ENCODE results near the gene MRPL10. TPM values are rescaled to one million over a fixed set of nuclear protein-coding genes. Genes with fewer than 3 reads are reported as not detected.

The MRPL10 gene
- 105 and 111 TPM in 2 replicates for polyA plus RNA-seq (2014; cell fraction: cytosol; rRNA removed)
- polyA plus RNA-seq (2014; cell fraction: nucleus; rRNA removed), result 41.8 and 54.8 TPM in 2 replicates

GRCh38 chr17:47831003-47831933, at the start of gene MRPL10, which contains the start of gene LRRC46:
Gene MRPL10 (minus strand): TSS chr17:47831541. CDS start chr17:47831511, 30 bp downstream.
Gene LRRC46 (plus strand): TSS chr17:47831670. CDS start chr17:47831990, 320 bp downstream.
- peak; percentile 95 for DNase-seq (ENCODE audit: low spot score)

DNA sequence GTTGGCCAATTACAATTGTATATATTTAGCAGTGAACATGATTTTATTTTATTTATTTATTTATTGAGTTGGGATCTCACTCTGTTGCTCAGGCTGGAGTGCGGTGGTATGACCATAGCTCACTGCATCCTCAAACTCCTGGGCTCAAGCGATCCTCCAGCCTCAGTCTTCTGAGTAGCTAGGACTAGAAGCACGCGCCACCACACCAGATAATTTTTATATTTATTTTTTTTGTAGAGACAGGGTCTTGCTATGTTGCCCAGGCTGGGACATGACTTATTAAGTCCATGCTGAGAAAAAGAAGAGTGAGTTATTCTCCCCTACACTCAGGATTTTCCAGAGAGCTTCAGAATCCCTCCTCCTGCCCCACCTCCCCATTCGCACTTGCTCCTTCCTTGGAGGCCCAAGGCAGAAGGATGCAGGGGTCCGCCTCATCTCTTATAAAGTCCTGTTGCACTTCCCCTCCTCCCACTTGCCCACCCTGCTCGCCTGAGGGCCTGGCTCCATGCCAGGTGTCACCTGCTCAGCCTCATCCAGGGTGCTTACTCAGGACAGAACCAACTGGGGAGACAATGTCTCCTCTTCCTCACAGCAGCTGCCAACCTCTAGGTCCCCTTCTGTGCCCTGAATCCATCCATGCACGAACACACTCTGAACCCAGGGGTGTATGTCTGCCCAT, 48.6 kb upstream of the MRPL10 start:
- no peak for DNase-seq (ENCODE audit: low spot score)

- no peak for DNase-seq (ENCODE audit: low spot score)
Measured at GRCh38 chr17:47879028-47879585, 47.8 kb upstream of the MRPL10 start.

GRCh38 chr17:47878203-47879027, 47.1 kb upstream of the MRPL10 start:
- DNase-seq (ENCODE audit: low spot score), result no peak

- DNase-seq (ENCODE audit: low spot score), result no peak
Measured at GRCh38 chr17:47877368-47878034, 46.2 kb upstream of the MRPL10 start.

GRCh38 chr17:47875011-47875985, 44.0 kb upstream of the MRPL10 start:
- no peak for DNase-seq (ENCODE audit: low spot score)

DNA sequence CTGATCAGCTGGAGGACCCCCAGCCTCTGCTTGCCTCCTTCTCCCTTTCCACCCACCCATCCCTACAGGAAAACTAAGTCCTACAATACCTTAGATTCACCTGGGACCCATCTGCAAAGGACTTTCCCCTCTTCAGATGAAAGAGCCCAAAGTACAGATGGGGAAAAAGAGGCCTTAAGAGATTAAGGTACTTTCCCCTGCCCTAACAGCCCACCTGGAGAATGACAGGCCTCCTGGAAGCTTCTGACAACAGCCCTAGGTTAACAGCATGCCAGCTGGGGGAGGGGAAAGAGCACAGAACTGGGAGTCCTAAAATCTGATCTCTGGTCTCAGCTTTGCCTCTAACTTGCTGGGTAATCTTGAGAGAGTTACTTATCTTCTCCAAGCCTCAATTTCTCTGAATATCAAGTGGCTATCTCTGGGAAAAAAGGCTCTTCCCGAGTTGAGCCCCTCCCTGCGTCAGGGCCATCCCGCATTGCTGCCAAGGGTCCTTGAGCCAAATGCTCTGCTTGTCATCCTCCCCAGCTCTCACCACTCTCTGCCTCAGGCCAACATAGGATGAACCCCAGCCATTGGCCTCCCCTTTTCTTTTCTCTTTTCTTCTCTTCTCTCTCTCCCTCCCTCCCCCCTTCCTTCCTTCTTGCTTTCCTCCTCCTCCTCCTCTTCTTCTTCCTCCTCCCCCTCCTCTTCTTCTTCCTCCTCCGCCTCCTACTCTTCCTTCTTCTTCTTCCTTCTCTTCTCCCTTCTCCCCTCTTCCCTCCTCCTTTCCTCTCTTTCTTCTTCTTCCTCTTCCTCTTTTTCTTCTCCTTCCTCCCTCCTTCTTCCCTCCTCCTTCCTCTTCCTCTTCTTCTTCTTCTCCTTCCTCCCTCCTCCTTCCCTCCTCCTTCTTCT, 42.1 kb upstream of the MRPL10 start:
- DNase-seq (ENCODE audit: low spot score), result no peak

DNA sequence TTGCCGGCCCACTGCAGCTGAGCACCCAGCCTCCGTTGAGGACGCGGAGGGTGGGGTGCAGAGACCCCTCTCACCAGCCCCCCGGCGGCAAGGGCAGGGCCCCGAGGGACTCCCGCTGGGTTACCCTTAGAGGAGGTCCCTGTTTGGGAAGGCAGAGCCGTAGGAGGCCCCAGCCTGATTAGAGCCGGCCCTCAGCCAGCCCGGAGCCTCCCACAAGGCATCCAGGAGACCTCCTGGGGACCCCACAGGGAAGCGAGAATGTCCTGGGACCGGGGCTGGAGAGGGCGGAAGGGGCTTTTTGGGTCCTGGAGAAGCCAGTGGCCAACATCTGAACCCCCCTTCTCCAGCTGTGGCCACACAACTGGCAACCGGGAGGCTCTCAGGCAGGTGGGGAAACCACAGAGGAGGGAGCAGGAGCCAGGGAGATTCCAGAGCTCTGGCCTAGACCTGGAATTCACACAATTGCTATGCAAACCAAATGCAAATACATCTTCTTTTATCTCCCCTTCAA, 41.4 kb upstream of the MRPL10 start:
- no peak for DNase-seq (ENCODE audit: low spot score)

DNA sequence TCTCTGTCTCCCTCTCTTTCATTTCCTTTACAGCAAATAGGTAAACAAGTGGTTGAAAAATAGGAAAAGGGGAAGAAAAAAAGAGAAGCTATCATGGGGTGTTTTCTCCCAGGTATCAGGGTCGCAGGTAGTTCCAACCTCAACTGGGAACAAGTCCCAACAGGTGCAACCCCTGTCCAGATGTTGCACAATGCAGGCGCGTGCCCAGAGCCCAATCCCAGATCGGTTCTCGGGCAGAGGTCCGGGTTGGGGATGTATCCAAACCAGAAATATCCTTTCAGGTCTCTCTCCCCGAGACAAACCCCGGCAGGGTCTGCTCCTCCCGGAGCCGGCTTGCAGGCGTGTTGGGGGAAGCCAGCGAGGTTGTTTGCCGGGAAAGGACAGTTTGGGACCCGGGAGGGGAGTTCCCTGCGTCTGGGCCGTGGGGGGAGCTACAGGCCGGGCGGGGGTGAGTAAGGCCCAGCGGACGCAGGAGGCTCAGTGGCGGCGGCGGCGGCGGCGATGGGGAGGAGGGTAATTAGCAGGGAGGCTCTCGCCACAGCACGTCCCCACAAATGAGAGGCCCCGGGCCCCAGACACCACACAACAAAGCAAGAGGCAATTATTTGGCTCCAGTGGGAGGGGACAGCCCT, 40.8 kb upstream of the MRPL10 start:
- DNase-seq (ENCODE audit: low spot score), result no peak

DNA sequence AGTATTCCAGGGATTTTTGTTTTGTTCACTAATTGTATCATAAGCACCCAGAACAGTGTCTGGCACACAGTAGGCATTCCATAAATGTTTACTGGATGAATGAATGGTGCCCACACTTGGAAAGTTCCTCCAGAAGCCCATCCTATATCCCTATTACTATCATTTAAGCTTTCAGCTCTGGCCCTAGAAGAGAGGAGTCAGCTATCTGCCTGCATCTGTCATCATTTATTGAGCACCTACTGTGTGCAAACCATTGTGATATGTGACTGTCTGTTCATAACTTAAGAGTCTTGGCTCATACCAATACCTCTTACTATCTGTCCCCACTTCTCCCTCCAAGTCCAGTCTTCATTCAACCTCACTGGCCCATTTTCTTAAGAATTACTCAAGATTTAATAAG, 39.7 kb upstream of the MRPL10 start:
- no peak for DNase-seq (ENCODE audit: low spot score)

- no peak for DNase-seq (ENCODE audit: low spot score)
Measured at GRCh38 chr17:47870056-47870455, 38.7 kb upstream of the MRPL10 start.

DNA sequence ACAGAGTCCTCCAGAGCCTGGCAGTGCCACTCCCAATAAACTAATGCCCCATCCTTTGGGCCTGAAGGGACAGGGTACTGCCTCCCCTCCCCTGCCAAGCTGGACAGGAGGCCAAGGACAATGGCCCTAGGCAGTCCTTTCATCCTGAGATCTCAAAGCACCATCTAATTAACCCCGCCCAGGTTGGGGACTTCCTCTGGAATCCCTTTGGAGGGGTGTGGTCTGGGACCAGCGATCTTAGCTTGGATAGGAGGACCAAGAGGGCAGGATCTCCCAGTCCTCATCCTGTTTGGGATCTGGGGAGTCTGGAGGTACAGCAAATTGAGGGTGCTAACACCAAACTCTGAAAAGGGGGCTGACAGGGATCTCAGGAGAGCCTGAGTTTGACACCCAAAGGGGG, 37.8 kb upstream of the MRPL10 start:
- DNase-seq (ENCODE audit: low spot score), result no peak

GRCh38 chr17:47867813-47868533, 36.6 kb upstream of the MRPL10 start:
- DNase-seq (ENCODE audit: low spot score), result no peak

GRCh38 chr17:47866941-47867340, 35.6 kb upstream of the MRPL10 start:
- DNase-seq (ENCODE audit: low spot score), result peak; percentile 85

GRCh38 chr17:47864791-47865216, 33.5 kb upstream of the MRPL10 start:
- DNase-seq (ENCODE audit: low spot score), result no peak

DNA sequence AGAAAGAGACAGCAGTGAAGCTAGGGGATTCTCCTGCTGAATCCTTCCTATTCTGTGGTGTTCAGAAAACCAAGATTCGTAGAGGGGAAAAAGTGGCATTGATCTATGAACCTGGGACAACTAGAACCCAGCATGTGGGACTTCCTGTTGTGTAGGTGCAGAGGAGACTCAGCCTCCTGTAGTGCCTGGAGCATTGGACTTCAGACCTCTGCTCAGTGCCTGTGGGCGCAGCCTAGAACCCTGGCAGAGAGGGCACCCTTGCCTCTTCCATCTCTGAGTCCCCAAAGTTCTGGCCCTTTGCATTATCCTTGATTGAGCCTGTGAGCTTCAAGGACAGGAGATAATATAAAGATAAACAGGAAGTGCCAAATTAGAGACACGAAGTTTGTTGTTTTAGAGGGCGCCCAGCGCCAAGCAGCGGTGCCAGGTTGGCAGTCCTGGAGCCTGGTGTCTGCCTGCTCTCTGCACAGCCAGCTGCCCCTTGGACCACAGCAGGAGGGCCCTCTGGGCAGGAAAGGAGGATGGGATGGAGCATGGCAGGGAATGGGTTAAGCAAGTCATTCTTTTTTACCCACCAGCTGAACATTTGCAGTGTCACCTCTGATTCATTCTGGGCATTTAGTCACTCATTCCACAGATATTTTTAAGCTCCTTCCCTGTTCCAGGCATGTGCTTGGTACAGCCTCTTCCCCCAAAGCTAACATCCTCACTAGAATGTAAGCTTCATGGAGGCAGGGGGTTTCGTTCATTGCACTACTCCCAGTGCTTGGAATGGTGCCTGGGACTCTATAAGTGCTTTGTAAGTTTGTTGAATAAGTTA, 31.5 kb upstream of the MRPL10 start:
- DNase-seq (ENCODE audit: low spot score), result no peak
